Measurements from ENCODE around the gene HEBP2. TPM values are rescaled to one million over a fixed set of nuclear protein-coding genes. Genes with fewer than 3 reads are reported as not detected.

Gene HEBP2
- total and polyA plus RNA-seq, 2 donors (not counting 3 experiments of a cell fraction or from before 2014, with no cell fraction given) = 22.5 to 75.3 TPM

DNA sequence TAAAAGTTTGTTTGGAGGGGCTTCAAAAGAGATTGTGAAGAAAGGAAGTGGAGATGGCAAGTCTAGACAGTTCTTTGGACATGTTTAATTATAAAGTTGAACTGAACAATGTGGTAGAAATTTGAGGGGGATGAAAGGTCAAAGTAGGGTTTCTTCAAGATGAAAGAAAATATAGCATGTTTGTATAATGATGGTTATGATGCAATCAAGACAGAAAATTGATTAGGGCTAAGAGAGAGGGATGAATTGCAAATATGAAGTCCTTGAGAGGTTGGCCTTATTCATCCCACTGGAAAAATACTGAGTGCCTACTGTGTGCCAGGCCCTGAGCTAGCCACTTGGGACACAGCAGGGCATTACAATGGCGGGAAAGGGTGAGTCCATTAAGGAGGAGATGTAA, 57.6 kb downstream of the HEBP2 start:
- H3K36me3 ChIP-seq (ENCODE audit: control insufficient read depth in 2 of 2, extremely low read depth in 1 of 2, insufficient read depth in 2 of 2, low read length in 2 of 2) = peaks cover 4 to 11% of the 10 kb centered on the region in 2 experiments
- no TSS peak for BruUV-seq (replicated peaks)
- no peak for FAIRE-seq
- H3K27ac ChIP-seq (ENCODE audit: insufficient read depth, low read depth, low read length) = no peak overlapping the region
- no peaks in the 10 kb centered on the region for H4K20me1 ChIP-seq (replicated peaks; ENCODE audit: control insufficient read depth, extremely low read depth, insufficient read depth, low read length)
- H3K9me3 ChIP-seq (replicated peaks; ENCODE audit: control insufficient read depth, insufficient read depth, low read length) = no peaks in the 10 kb centered on the region
- no peaks in the 10 kb centered on the region for H3K27me3 ChIP-seq (ENCODE audit: control insufficient read depth in 2 of 2, insufficient read depth in 2 of 2, low read length in 2 of 2)
- no peaks in the 10 kb centered on the region for H3K9me1 ChIP-seq (replicated peaks; ENCODE audit: control insufficient read depth, extremely low read depth, insufficient read depth, low read length)
- dilution Hi-C loops (cut with MboI; ENCODE audit: extremely low pct_ligation_motif_present, low sequenced_read_pairs) (no loop called here), intact Hi-C loops (cut with micrococcal nuclease) (no loop called here)
- DNase-seq (ENCODE audit: low read depth, low spot score) = no peak
- H3K4me1 ChIP-seq (ENCODE audit: control insufficient read depth, extremely low read depth, insufficient read depth, low read length) = peaks cover 8% of the 10 kb centered on the region
- H3K4me3 ChIP-seq (replicated peaks in 1 of 3; ENCODE audit: insufficient read depth in 1 of 3, low read depth in 1 of 3, low read length in 3 of 3) = no peak overlapping the region
- POLR2A ChIA-PET = no interaction called here
- CTCF ChIA-PET = no interaction called here
- no peak overlapping the region for H3K9ac ChIP-seq (replicated peaks; ENCODE audit: extremely low read depth, insufficient read depth, low read length)
- H2AFZ ChIP-seq (ENCODE audit: low read depth, low read length) = no peak overlapping the region
- no peak overlapping the region for H3K4me2 ChIP-seq (ENCODE audit: insufficient read depth, low read length)
- TF ChIP-seq GATA2 (IDR thresholded peaks at IDR 0.05; ENCODE audit: insufficient read depth, insufficient read length, low read depth, low read length) (no peak), EZH2 (IDR thresholded peaks at IDR 0.05; ENCODE audit: borderline replicate concordance, low read depth, low read length, severe bottlenecking) (no peak), FOS (IDR thresholded peaks at IDR 0.05; ENCODE audit: borderline replicate concordance, insufficient read depth, low read length) (no peak), MYC (IDR thresholded peaks at IDR 0.05; ENCODE audit: low read depth, low read length) (no peak), POLR2A (IDR thresholded peaks at IDR 0.05; ENCODE audit: low read depth, low read length) (no peak), POLR2AphosphoS5 (IDR thresholded peaks at IDR 0.05; ENCODE audit: insufficient read depth, low read depth, low read length) (no peak), JUN (IDR thresholded peaks at IDR 0.05; ENCODE audit: borderline replicate concordance, insufficient read depth, insufficient read length, low read depth) (no peak)
- TF ChIP-seq, protein P1, sequence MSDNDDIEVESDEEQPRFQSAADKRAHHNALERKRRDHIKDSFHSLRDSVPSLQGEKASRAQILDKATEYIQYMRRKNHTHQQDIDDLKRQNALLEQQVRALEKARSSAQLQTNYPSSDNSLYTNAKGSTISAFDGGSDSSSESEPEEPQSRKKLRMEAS (IDR thresholded peaks at IDR 0.05; ENCODE audit: insufficient read depth, insufficient read length) = no peak
- TF ChIP-seq, protein P2, sequence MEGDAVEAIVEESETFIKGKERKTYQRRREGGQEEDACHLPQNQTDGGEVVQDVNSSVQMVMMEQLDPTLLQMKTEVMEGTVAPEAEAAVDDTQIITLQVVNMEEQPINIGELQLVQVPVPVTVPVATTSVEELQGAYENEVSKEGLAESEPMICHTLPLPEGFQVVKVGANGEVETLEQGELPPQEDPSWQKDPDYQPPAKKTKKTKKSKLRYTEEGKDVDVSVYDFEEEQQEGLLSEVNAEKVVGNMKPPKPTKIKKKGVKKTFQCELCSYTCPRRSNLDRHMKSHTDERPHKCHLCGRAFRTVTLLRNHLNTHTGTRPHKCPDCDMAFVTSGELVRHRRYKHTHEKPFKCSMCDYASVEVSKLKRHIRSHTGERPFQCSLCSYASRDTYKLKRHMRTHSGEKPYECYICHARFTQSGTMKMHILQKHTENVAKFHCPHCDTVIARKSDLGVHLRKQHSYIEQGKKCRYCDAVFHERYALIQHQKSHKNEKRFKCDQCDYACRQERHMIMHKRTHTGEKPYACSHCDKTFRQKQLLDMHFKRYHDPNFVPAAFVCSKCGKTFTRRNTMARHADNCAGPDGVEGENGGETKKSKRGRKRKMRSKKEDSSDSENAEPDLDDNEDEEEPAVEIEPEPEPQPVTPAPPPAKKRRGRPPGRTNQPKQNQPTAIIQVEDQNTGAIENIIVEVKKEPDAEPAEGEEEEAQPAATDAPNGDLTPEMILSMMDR (IDR thresholded peaks at IDR 0.05; ENCODE audit: extremely low read depth in 1 of 2, insufficient read depth in 1 of 2, low read depth in 1 of 2, low read length in 2 of 2) = no peak
- peaks cover 8% of the 10 kb centered on the region for H3K79me2 ChIP-seq (ENCODE audit: control insufficient read depth, insufficient read depth, low read length)

All from endothelial cell of umbilical vein (primary cell).